ENCODE results near the gene PDE3B. TPM values are rescaled to one million over a fixed set of nuclear protein-coding genes. Genes with fewer than 3 reads are reported as not detected.
"Not testable (repeated sequence)": the region's sequence is repeated elsewhere in the genome, so short reads cannot be mapped to it uniquely, and the experiment has no call there.

The PDE3B gene
- total RNA-seq, 1 experiment from 2014 or later, result not detected

- Histone ChIP-seq H3K79me2 (ENCODE audit: low read length) (no peaks in the 10 kb centered on the region), H2AFZ (ENCODE audit: low read length) (no peak overlapping the region), H3K4me2 (ENCODE audit: low read depth, low read length, poor library complexity, severe bottlenecking) (no peak overlapping the region), H3K9me3 (ENCODE audit: low read length) (no peaks in the 10 kb centered on the region), H3K4me1 (ENCODE audit: low read length) (no peaks in the 10 kb centered on the region), H3K27ac (ENCODE audit: low read length) (no peak overlapping the region), H3K4me3 (ENCODE audit: low read length) (no peak overlapping the region), H3K36me3 (ENCODE audit: insufficient read depth, low read length) (no peaks in the 10 kb centered on the region), H4K20me1 (ENCODE audit: insufficient read depth, low read depth, low read length) (no peaks in the 10 kb centered on the region), H3K9me2 (replicated peaks; ENCODE audit: insufficient read depth, low read length) (no peaks in the 10 kb centered on the region), H3K27me3 (ENCODE audit: low read length) (no peaks in the 10 kb centered on the region), H3K9ac (ENCODE audit: low read length) (no peak overlapping the region)
- DNase-seq, result peak; percentile 54
Observed at GRCh38 chr11:14789879-14790484, 146.4 kb downstream of the PDE3B start.

- Histone ChIP-seq H3K27me3 (ENCODE audit: low read length) (no peaks in the 10 kb centered on the region), H3K27ac (ENCODE audit: low read length) (no peak overlapping the region), H3K4me3 (ENCODE audit: low read length) (no peak overlapping the region), H3K4me1 (ENCODE audit: low read length) (no peaks in the 10 kb centered on the region), H3K9me3 (ENCODE audit: low read length) (no peaks in the 10 kb centered on the region), H3K4me2 (ENCODE audit: low read depth, low read length, poor library complexity, severe bottlenecking) (no peak overlapping the region), H3K79me2 (ENCODE audit: low read length) (no peaks in the 10 kb centered on the region), H3K9me2 (replicated peaks; ENCODE audit: insufficient read depth, low read length) (no peaks in the 10 kb centered on the region), H3K9ac (ENCODE audit: low read length) (no peak overlapping the region), H2AFZ (ENCODE audit: low read length) (no peak overlapping the region), H4K20me1 (ENCODE audit: insufficient read depth, low read depth, low read length) (no peaks in the 10 kb centered on the region), H3K36me3 (ENCODE audit: insufficient read depth, low read length) (no peaks in the 10 kb centered on the region)
- DNase-seq, result no peak
Observed at GRCh38 chr11:14793546-14793945, 149.9 kb downstream of the PDE3B start.

- not testable (repeated sequence) for H3K79me2 ChIP-seq (ENCODE audit: low read length); H3K4me3 ChIP-seq (ENCODE audit: low read length); H3K9me2 ChIP-seq (replicated peaks; ENCODE audit: insufficient read depth, low read length); H3K27ac ChIP-seq (ENCODE audit: low read length); H3K9me3 ChIP-seq (ENCODE audit: low read length); H4K20me1 ChIP-seq (ENCODE audit: insufficient read depth, low read depth, low read length); H3K36me3 ChIP-seq (ENCODE audit: insufficient read depth, low read length); DNase-seq; H3K27me3 ChIP-seq (ENCODE audit: low read length); H3K4me2 ChIP-seq (ENCODE audit: low read depth, low read length, poor library complexity, severe bottlenecking); H3K4me1 ChIP-seq (ENCODE audit: low read length); H2AFZ ChIP-seq (ENCODE audit: low read length); H3K9ac ChIP-seq (ENCODE audit: low read length)
Observed at GRCh38 chr11:14796028-14796427, 152.4 kb downstream of the PDE3B start.

GRCh38 chr11:14803846-14804245 is 160.2 kb downstream of the PDE3B start:
- Histone ChIP-seq H3K4me1 (ENCODE audit: low read length) (no peaks in the 10 kb centered on the region), H3K9me3 (ENCODE audit: low read length) (no peaks in the 10 kb centered on the region), H4K20me1 (ENCODE audit: insufficient read depth, low read depth, low read length) (no peaks in the 10 kb centered on the region), H3K9me2 (replicated peaks; ENCODE audit: insufficient read depth, low read length) (no peaks in the 10 kb centered on the region), H3K27ac (ENCODE audit: low read length) (no peak overlapping the region), H3K9ac (ENCODE audit: low read length) (no peak overlapping the region), H3K27me3 (ENCODE audit: low read length) (no peaks in the 10 kb centered on the region), H3K4me2 (ENCODE audit: low read depth, low read length, poor library complexity, severe bottlenecking) (no peak overlapping the region), H3K79me2 (ENCODE audit: low read length) (no peaks in the 10 kb centered on the region), H3K36me3 (ENCODE audit: insufficient read depth, low read length) (no peaks in the 10 kb centered on the region), H2AFZ (ENCODE audit: low read length) (no peak overlapping the region), H3K4me3 (ENCODE audit: low read length) (no peak overlapping the region)
- DNase-seq, result no peak

GRCh38 chr11:14809466-14809865 is 165.9 kb downstream of the PDE3B start:
- no peak for DNase-seq
- H3K9me3 ChIP-seq (ENCODE audit: low read length), result no peaks in the 10 kb centered on the region

GRCh38 chr11:14812757-14813156 is 169.2 kb downstream of the PDE3B start:
- Histone ChIP-seq H3K36me3 (ENCODE audit: insufficient read depth, low read length) (no peaks in the 10 kb centered on the region), H3K4me2 (ENCODE audit: low read depth, low read length, poor library complexity, severe bottlenecking) (no peak overlapping the region), H3K4me1 (ENCODE audit: low read length) (peaks cover 9% of the 10 kb centered on the region), H3K79me2 (ENCODE audit: low read length) (no peaks in the 10 kb centered on the region), H3K9ac (ENCODE audit: low read length) (no peak overlapping the region), H3K4me3 (ENCODE audit: low read length) (no peak overlapping the region), H3K27me3 (ENCODE audit: low read length) (no peaks in the 10 kb centered on the region), H3K27ac (ENCODE audit: low read length) (no peak overlapping the region), H3K9me2 (replicated peaks; ENCODE audit: insufficient read depth, low read length) (no peaks in the 10 kb centered on the region), H2AFZ (ENCODE audit: low read length) (peak overlapping the region; percentile 23; the same call in 1 of the 2 replicates), H4K20me1 (ENCODE audit: insufficient read depth, low read depth, low read length) (no peaks in the 10 kb centered on the region), H3K9me3 (ENCODE audit: low read length) (no peaks in the 10 kb centered on the region)
- DNase-seq, result no peak

More at GRCh38 chr11:14809466-14809865, 165.9 kb downstream of the PDE3B start:
- peaks cover 9% of the 10 kb centered on the region for H3K4me1 ChIP-seq (ENCODE audit: low read length)
- H3K27ac ChIP-seq (ENCODE audit: low read length), result no peak overlapping the region
- H3K9ac ChIP-seq (ENCODE audit: low read length), result no peak overlapping the region
- no peak overlapping the region for H3K4me3 ChIP-seq (ENCODE audit: low read length)
- H3K4me2 ChIP-seq (ENCODE audit: low read depth, low read length, poor library complexity, severe bottlenecking), result no peak overlapping the region
- no peaks in the 10 kb centered on the region for H3K36me3 ChIP-seq (ENCODE audit: insufficient read depth, low read length)
- H3K27me3 ChIP-seq (ENCODE audit: low read length), result no peaks in the 10 kb centered on the region
- no peaks in the 10 kb centered on the region for H4K20me1 ChIP-seq (ENCODE audit: insufficient read depth, low read depth, low read length)
- no peaks in the 10 kb centered on the region for H3K9me2 ChIP-seq (replicated peaks; ENCODE audit: insufficient read depth, low read length)
- no peaks in the 10 kb centered on the region for H3K79me2 ChIP-seq (ENCODE audit: low read length)
- H2AFZ ChIP-seq (ENCODE audit: low read length), result no peak overlapping the region

- DNase-seq, result peak; percentile 46
- Histone ChIP-seq H3K4me1 (ENCODE audit: low read length) (peaks cover 9% of the 10 kb centered on the region), H4K20me1 (ENCODE audit: insufficient read depth, low read depth, low read length) (no peaks in the 10 kb centered on the region), H2AFZ (ENCODE audit: low read length) (no peak overlapping the region), H3K36me3 (ENCODE audit: insufficient read depth, low read length) (no peaks in the 10 kb centered on the region), H3K9me2 (replicated peaks; ENCODE audit: insufficient read depth, low read length) (no peaks in the 10 kb centered on the region), H3K4me3 (ENCODE audit: low read length) (no peak overlapping the region), H3K9ac (ENCODE audit: low read length) (no peak overlapping the region), H3K9me3 (ENCODE audit: low read length) (no peaks in the 10 kb centered on the region), H3K4me2 (ENCODE audit: low read depth, low read length, poor library complexity, severe bottlenecking) (no peak overlapping the region), H3K79me2 (ENCODE audit: low read length) (no peaks in the 10 kb centered on the region), H3K27ac (ENCODE audit: low read length) (no peak overlapping the region), H3K27me3 (ENCODE audit: low read length) (no peaks in the 10 kb centered on the region)
Observed at GRCh38 chr11:14813516-14813915, 169.9 kb downstream of the PDE3B start.

- no peak overlapping the region for H3K4me3 ChIP-seq (ENCODE audit: low read length)
- no peaks in the 10 kb centered on the region for H3K9me3 ChIP-seq (ENCODE audit: low read length)
- H3K36me3 ChIP-seq (ENCODE audit: insufficient read depth, low read length), result no peaks in the 10 kb centered on the region
- H3K4me1 ChIP-seq (ENCODE audit: low read length), result peaks cover under 1% of the 10 kb centered on the region; the same call in 1 of the 2 replicates
- H3K9ac ChIP-seq (ENCODE audit: low read length), result no peak overlapping the region
- DNase-seq, result no peak
- no peaks in the 10 kb centered on the region for H3K27me3 ChIP-seq (ENCODE audit: low read length)
- H3K9me2 ChIP-seq (replicated peaks; ENCODE audit: insufficient read depth, low read length), result no peaks in the 10 kb centered on the region
- no peak overlapping the region for H3K27ac ChIP-seq (ENCODE audit: low read length)
- H3K4me2 ChIP-seq (ENCODE audit: low read depth, low read length, poor library complexity, severe bottlenecking), result no peak overlapping the region
- H3K79me2 ChIP-seq (ENCODE audit: low read length), result no peaks in the 10 kb centered on the region
- no peaks in the 10 kb centered on the region for H4K20me1 ChIP-seq (ENCODE audit: insufficient read depth, low read depth, low read length)
- H2AFZ ChIP-seq (ENCODE audit: low read length), result no peak overlapping the region
Observed at GRCh38 chr11:14818779-14819178, 175.2 kb downstream of the PDE3B start.

Measured in Karpas-422 (cell line).